ENCODE measurements around the gene MCCC2.
"Not testable (repeated sequence)": the region's sequence is repeated elsewhere in the genome, so short reads cannot be mapped to it uniquely, and the experiment has no call there.

MCCC2 gene

GRCh38 chr5:71633255-71634155 lies 46.4 kb downstream of the MCCC2 start:
- no peaks in the 10 kb centered on the region for H3K27me3 ChIP-seq (ENCODE audit: insufficient read depth, low read depth)
- H3K4me3 ChIP-seq (IDR thresholded peaks at IDR 0.05; ENCODE audit: insufficient read depth, low read depth, low read length), result no peak overlapping the region
- no peak overlapping the region for H3K4me2 ChIP-seq
- no peaks in the 10 kb centered on the region for H3K79me2 ChIP-seq (ENCODE audit: insufficient read depth, low read depth)
- H3K27ac ChIP-seq, result no peak overlapping the region
- no peaks in the 10 kb centered on the region for H4K20me1 ChIP-seq (ENCODE audit: insufficient read depth)
- no peak overlapping the region for H2AFZ ChIP-seq (ENCODE audit: low read depth)
- no peaks in the 10 kb centered on the region for H3K4me1 ChIP-seq (ENCODE audit: low read depth, poor library complexity, severe bottlenecking)
- no peak for TF ChIP-seq CTCF (conservative IDR thresholded peaks at IDR 0.05; ENCODE audit: low read depth, low read length)
- H3K9ac ChIP-seq, result no peak overlapping the region
- peaks cover 9% of the 10 kb centered on the region; the same call in 1 of the 2 replicates for H3K36me3 ChIP-seq (ENCODE audit: insufficient read depth)

- TF ChIP-seq CTCF (conservative IDR thresholded peaks at IDR 0.05; ENCODE audit: low read depth, low read length), result no peak
- H3K4me3 ChIP-seq (IDR thresholded peaks at IDR 0.05; ENCODE audit: insufficient read depth, low read depth, low read length), result no peak overlapping the region
- H3K9ac ChIP-seq, result no peak overlapping the region
- no peak overlapping the region for H3K27ac ChIP-seq
- H2AFZ ChIP-seq (ENCODE audit: low read depth), result no peak overlapping the region
- H3K36me3 ChIP-seq (ENCODE audit: insufficient read depth), result peaks cover 17% of the 10 kb centered on the region
- H3K79me2 ChIP-seq (ENCODE audit: insufficient read depth, low read depth), result no peaks in the 10 kb centered on the region
- no peaks in the 10 kb centered on the region for H3K4me1 ChIP-seq (ENCODE audit: low read depth, poor library complexity, severe bottlenecking)
- H3K4me2 ChIP-seq, result no peak overlapping the region
- H4K20me1 ChIP-seq (ENCODE audit: insufficient read depth), result no peaks in the 10 kb centered on the region
- no peaks in the 10 kb centered on the region for H3K27me3 ChIP-seq (ENCODE audit: insufficient read depth, low read depth)
Measured at GRCh38 chr5:71637133-71637532, 50.0 kb downstream of the MCCC2 start.

GRCh38 chr5:71640408-71640807 lies 53.3 kb downstream of the MCCC2 start:
- Histone ChIP-seq H3K9ac (no peak overlapping the region), H3K4me3 (IDR thresholded peaks at IDR 0.05; ENCODE audit: insufficient read depth, low read depth, low read length) (no peak overlapping the region), H3K27me3 (ENCODE audit: insufficient read depth, low read depth) (no peaks in the 10 kb centered on the region), H2AFZ (ENCODE audit: low read depth) (no peak overlapping the region), H3K36me3 (ENCODE audit: insufficient read depth) (peaks cover 17% of the 10 kb centered on the region), H4K20me1 (ENCODE audit: insufficient read depth) (no peaks in the 10 kb centered on the region), H3K27ac (no peak overlapping the region), H3K4me2 (no peak overlapping the region), H3K4me1 (ENCODE audit: low read depth, poor library complexity, severe bottlenecking) (no peaks in the 10 kb centered on the region), H3K79me2 (ENCODE audit: insufficient read depth, low read depth) (no peaks in the 10 kb centered on the region)
- TF ChIP-seq CTCF (conservative IDR thresholded peaks at IDR 0.05; ENCODE audit: low read depth, low read length), result no peak

GRCh38 chr5:71645030-71645429 lies 57.9 kb downstream of the MCCC2 start:
- Histone ChIP-seq H3K27me3 (ENCODE audit: insufficient read depth, low read depth) (no peaks in the 10 kb centered on the region), H3K9ac (no peak overlapping the region), H3K79me2 (ENCODE audit: insufficient read depth, low read depth) (no peaks in the 10 kb centered on the region), H4K20me1 (ENCODE audit: insufficient read depth) (no peaks in the 10 kb centered on the region), H3K27ac (no peak overlapping the region), H2AFZ (ENCODE audit: low read depth) (no peak overlapping the region), H3K36me3 (ENCODE audit: insufficient read depth) (peaks cover 8% of the 10 kb centered on the region; the same call in 1 of the 2 replicates), H3K4me2 (no peak overlapping the region), H3K4me3 (IDR thresholded peaks at IDR 0.05; ENCODE audit: insufficient read depth, low read depth, low read length) (no peak overlapping the region), H3K4me1 (ENCODE audit: low read depth, poor library complexity, severe bottlenecking) (no peaks in the 10 kb centered on the region)
- TF ChIP-seq CTCF (conservative IDR thresholded peaks at IDR 0.05; ENCODE audit: low read depth, low read length), result no peak

- H3K4me2 ChIP-seq; H4K20me1 ChIP-seq (ENCODE audit: insufficient read depth); H3K27ac ChIP-seq; H3K9ac ChIP-seq; H3K79me2 ChIP-seq (ENCODE audit: insufficient read depth, low read depth); H3K4me1 ChIP-seq (ENCODE audit: low read depth, poor library complexity, severe bottlenecking); H3K4me3 ChIP-seq (IDR thresholded peaks at IDR 0.05; ENCODE audit: insufficient read depth, low read depth, low read length); H3K36me3 ChIP-seq (ENCODE audit: insufficient read depth); H3K27me3 ChIP-seq (ENCODE audit: insufficient read depth, low read depth); H2AFZ ChIP-seq (ENCODE audit: low read depth): not testable (repeated sequence)
Measured at GRCh38 chr5:71650940-71651339, 63.8 kb downstream of the MCCC2 start.
